SK-N-SH (cell line): Measurements from ENCODE around the gene COPS7A. TPM values are rescaled to one million over a fixed set of nuclear protein-coding genes. Genes with fewer than 3 reads are reported as not detected.

Experiments
- CTCF ChIA-PET: fragments of 300-600, 350-600 bp; formaldehyde crosslinking; extraction: SDS; loops from one replicate; lab custom pipeline; 2021; lab: Yijun Ruan, JAX
- POLR2A ChIA-PET: fragments of 350-600 bp; sonication (Branson Sonifier 250); formaldehyde crosslinking; extraction: SDS; loops from one replicate; lab custom pipeline; 2020; ENCODE audit warnings: antibody characterized with exemption, inconsistent platforms; lab: Yijun Ruan, JAX
- DNase-seq: peaks from one replicate; pipeline ENCODE4 v3.0.0; 2012
- H2AFZ ChIP-seq: fragments of 200-600 bp; sonication (generic); 2 replicates; pipeline ENCODE4 v1.8.1; 2016; ENCODE audit warnings: antibody characterized with exemption, mild to moderate bottlenecking, low read depth
- H3F3A ChIP-seq: fragments of 200-600 bp; sonication (generic); replicated peaks from 2 replicates; pipeline ENCODE3; 2016; ENCODE audit warnings: antibody characterized with exemption, mild to moderate bottlenecking; ENCODE audit not compliant: insufficient read depth
- H3K27ac ChIP-seq, 2 experiments: fragments of 200-500 bp in 1 of 2; fragments of 200-600 bp in 1 of 2; sonication (Bioruptor generic) in 1 of 2; sonication (generic), shearing (Covaris generic) in 1 of 2; 2 replicates each; pipeline versions ENCODE4 v1.5.1 to v1.6.1; 2014 to 2016; ENCODE audit warnings: low read depth in 2 of 2, inconsistent platforms in 1 of 2, low read length in 1 of 2, mild to moderate bottlenecking in 1 of 2, mixed read lengths in 1 of 2
- H3K27me3 ChIP-seq: fragments of 200-600 bp; sonication (generic), shearing (Covaris generic); 2 replicates; pipeline ENCODE4 v1.6.1; 2016; ENCODE audit warnings: mixed run types; ENCODE audit not compliant: insufficient read depth
- H3K36me3 ChIP-seq, 2 experiments: fragments of 200-500 bp in 1 of 2; fragments of 200-600 bp in 1 of 2; sonication (Bioruptor generic) in 1 of 2; sonication (generic) in 1 of 2; replicated peaks in 1 of 2; 2 replicates each; pipeline versions ENCODE3 to v1.5.1; 2014 to 2016; ENCODE audit warnings: low read length in 1 of 2, mild to moderate bottlenecking in 1 of 2; ENCODE audit not compliant: insufficient read depth in 2 of 2, control insufficient read depth in 1 of 2
- H3K4me1 ChIP-seq, 2 experiments: fragments of 200-500 bp in 1 of 2; fragments of 200-600 bp in 1 of 2; sonication (Bioruptor generic) in 1 of 2; sonication (generic), shearing (Covaris generic) in 1 of 2; 2 replicates each; pipeline versions ENCODE4 v1.5.1 to v1.6.1; 2014 to 2016; ENCODE audit warnings: low read depth in 1 of 2, low read length in 1 of 2, mixed run types in 1 of 2; ENCODE audit not compliant: insufficient read depth in 2 of 2, control insufficient read depth in 1 of 2
- H3K4me2 ChIP-seq: fragments of 200-600 bp; sonication (generic), shearing (Covaris generic); 2 replicates; pipeline ENCODE4 v1.6.1; 2017; ENCODE audit warnings: mixed run types
- H3K4me3 ChIP-seq, 2 experiments: fragments of 200-500 bp in 1 of 2; fragments of 200-600 bp in 1 of 2; sonication (Bioruptor generic) in 1 of 2; sonication (generic), shearing (Covaris generic) in 1 of 2; 2 replicates each; pipeline versions ENCODE4 v1.5.1 to v1.8.1; 2014 to 2016; ENCODE audit warnings: low read depth in 2 of 2, inconsistent platforms in 1 of 2, low read length in 1 of 2, mild to moderate bottlenecking in 1 of 2, mixed read lengths in 1 of 2, moderate library complexity in 1 of 2
- H3K79me2 ChIP-seq: fragments of 200-600 bp; sonication (generic); 2 replicates; pipeline ENCODE4 v1.8.1; 2017; ENCODE audit warnings: mild to moderate bottlenecking; ENCODE audit not compliant: insufficient read depth
- H3K9ac ChIP-seq: fragments of 200-600 bp; sonication (generic); 2 replicates; pipeline ENCODE4 v1.6.1; 2017; ENCODE audit warnings: mixed run types
- H3K9me2 ChIP-seq: fragments of 200-600 bp; sonication (generic); 2 replicates; pipeline ENCODE4 v1.6.1; 2017; ENCODE audit warnings: mixed run types
- H3K9me3 ChIP-seq: fragments of 200-600 bp; sonication (generic); 2 replicates; pipeline ENCODE4 v1.6.1; 2017; ENCODE audit warnings: mixed run types, mild to moderate bottlenecking, moderate library complexity
- H4K20me1 ChIP-seq: fragments of 200-600 bp; sonication (generic); 2 replicates; pipeline ENCODE4 v1.6.1; 2017; ENCODE audit warnings: mild to moderate bottlenecking, mixed run types; ENCODE audit not compliant: insufficient read depth
- CHD2 ChIP-seq: fragments of 150-350 bp; IDR thresholded peaks from 2 replicates; pipeline ENCODE4 v1.6.1; 2018; ENCODE audit warnings: low read length; ENCODE audit not compliant: partially characterized antibody
- ELF1 ChIP-seq: IDR thresholded peaks from 2 replicates; pipeline ENCODE4 v1.4.0; 2012
- EP300 ChIP-seq, 2 experiments: IDR thresholded peaks; 2 replicates each; pipeline versions ENCODE4 v1.4.0 to v1.6.1; 2012; ENCODE audit warnings: borderline replicate concordance in 1 of 2, low read depth in 1 of 2, low read length in 1 of 2
- FOXJ3 ChIP-seq: sonication (generic); formaldehyde crosslinking; IDR thresholded peaks from 2 replicates; pipeline ENCODE4 v1.5.1; 2020; ENCODE audit warnings: mild to moderate bottlenecking, missing genetic modification reagents
- IRF3 ChIP-seq: fragments of 150-350 bp; IDR thresholded peaks from 2 replicates; pipeline ENCODE4 v1.6.1; 2016; ENCODE audit warnings: mild to moderate bottlenecking, low read depth, low read length
- MAX ChIP-seq: IDR thresholded peaks from 2 replicates; pipeline ENCODE4 v1.4.0; 2012; ENCODE audit warnings: low read depth
- MEF2A ChIP-seq: IDR thresholded peaks from 2 replicates; pipeline ENCODE4 v1.4.0; 2012; ENCODE audit warnings: low read depth, borderline replicate concordance
- MXI1 ChIP-seq: IDR thresholded peaks from 2 replicates; pipeline ENCODE4 v1.6.1; 2012; ENCODE audit warnings: mild to moderate bottlenecking, low read depth, low read length, improper control_type of control experiment
- NRF1 ChIP-seq: IDR thresholded peaks from 2 replicates; pipeline ENCODE4 v1.6.1; 2012; ENCODE audit warnings: low read depth, mild to moderate bottlenecking, low read length
- POLR2AphosphoS5 ChIP-seq: IDR thresholded peaks from 2 replicates; pipeline ENCODE4 v1.6.1; 2012; ENCODE audit warnings: low read depth, low read length
- RAD21 ChIP-seq: IDR thresholded peaks from 2 replicates; pipeline ENCODE4 v1.6.1; 2012; ENCODE audit warnings: mild to moderate bottlenecking, low read length
- RCOR1 ChIP-seq: fragments of 150-350 bp; IDR thresholded peaks from 2 replicates; pipeline ENCODE4 v1.6.1; 2017; ENCODE audit warnings: antibody characterized with exemption, low read length
- RFX5 ChIP-seq: IDR thresholded peaks from 2 replicates; pipeline ENCODE4 v1.6.1; 2012; ENCODE audit warnings: mild to moderate bottlenecking, improper control_type of control experiment, low read length
- SIN3A ChIP-seq: IDR thresholded peaks from 2 replicates; pipeline ENCODE4 v1.6.1; 2012; ENCODE audit warnings: low read depth, mild to moderate bottlenecking, low read length, moderate library complexity, borderline replicate concordance
- SMC3 ChIP-seq: IDR thresholded peaks from 2 replicates; pipeline ENCODE4 v1.6.1; 2012; ENCODE audit warnings: low read depth, low read length, improper control_type of control experiment
- TCF12 ChIP-seq: IDR thresholded peaks from 2 replicates; pipeline ENCODE4 v1.4.0; 2012
- USF1 ChIP-seq: IDR thresholded peaks from 2 replicates; pipeline ENCODE4 v1.4.0; 2012; ENCODE audit warnings: low read depth, borderline replicate concordance
- YY1 ChIP-seq: IDR thresholded peaks from 2 replicates; pipeline ENCODE4 v1.4.0; 2012; ENCODE audit warnings: low read depth, mild to moderate bottlenecking
- WGBS: methylation state at CpG from one replicate; pipeline ENCODE4 v1.1.6; 2017; ENCODE audit warnings: low lambda C conversion rate; 5-methylcytosine and 5-hydroxymethylcytosine counted together
- polyA plus RNA-seq, 3 experiments: library from polyadenylated mRNA; depleted of rRNA; stranded (reverse); fragments of >200 nt; gene quantifications; 2 replicates each; pipeline ENCODE4 v1.2.3, GENCODE V29; 2012
- TF ChIP-seq, protein P1 (sequence below): fragments of 200-600 bp; sonication (generic); IDR thresholded peaks from 2 replicates; pipeline ENCODE4 v1.6.1; 2017; ENCODE audit warnings: antibody characterized with exemption, mild to moderate bottlenecking, moderate library complexity

The COPS7A gene
- polyA plus RNA-seq, 1 of the 3 experiments (the other 2 are of a cell fraction), result 191 TPM

GRCh38 chr12:6778574-6779550 is 55.0 kb downstream of the COPS7A start:
- peak; percentile 94 for DNase-seq

More at GRCh38 chr12:6778574-6779550, 55.0 kb downstream of the COPS7A start:
- H3K4me1 ChIP-seq, result peaks cover 0 to 8% of the 10 kb centered on the region in 2 experiments; a peak in 1 of 4 replicates
- H3F3A ChIP-seq, result peaks cover 7% of the 10 kb centered on the region
- H4K20me1 ChIP-seq, result no peaks in the 10 kb centered on the region
- TF ChIP-seq MAX (peak; percentile 35; the same call in 1 of the 2 replicates), CHD2 (peak; percentile 96), EP300 (IDR thresholded peaks at IDR 0.05; ENCODE audit: borderline replicate concordance in 1 of 2, low read depth in 1 of 2, low read length in 1 of 2) (peak in 1 of 2 experiments; percentile 45; a peak in 1 of 4 replicates), ELF1 (no peak), TCF12 (peak; percentile 19; the same call in 1 of the 2 replicates), SIN3A (peak; percentile 83; the same call in 1 of the 2 replicates), RAD21 (peak; percentile 99), RCOR1 (peak; percentile 75; the same call in 1 of the 2 replicates), MXI1 (peak; percentile 88), YY1 (no peak), RFX5 (peak; percentile 69; the same call in 1 of the 2 replicates), MEF2A (no peak), USF1 (no peak), POLR2AphosphoS5 (peak; percentile 22; the same call in 1 of the 2 replicates), SMC3 (peak; percentile 98), FOXJ3 (CRISPR knock-in tag) (peak; percentile 70; the same call in 1 of the 2 replicates), NRF1 (peak; percentile 48), IRF3 (no peak)
- TF ChIP-seq, protein P1, sequence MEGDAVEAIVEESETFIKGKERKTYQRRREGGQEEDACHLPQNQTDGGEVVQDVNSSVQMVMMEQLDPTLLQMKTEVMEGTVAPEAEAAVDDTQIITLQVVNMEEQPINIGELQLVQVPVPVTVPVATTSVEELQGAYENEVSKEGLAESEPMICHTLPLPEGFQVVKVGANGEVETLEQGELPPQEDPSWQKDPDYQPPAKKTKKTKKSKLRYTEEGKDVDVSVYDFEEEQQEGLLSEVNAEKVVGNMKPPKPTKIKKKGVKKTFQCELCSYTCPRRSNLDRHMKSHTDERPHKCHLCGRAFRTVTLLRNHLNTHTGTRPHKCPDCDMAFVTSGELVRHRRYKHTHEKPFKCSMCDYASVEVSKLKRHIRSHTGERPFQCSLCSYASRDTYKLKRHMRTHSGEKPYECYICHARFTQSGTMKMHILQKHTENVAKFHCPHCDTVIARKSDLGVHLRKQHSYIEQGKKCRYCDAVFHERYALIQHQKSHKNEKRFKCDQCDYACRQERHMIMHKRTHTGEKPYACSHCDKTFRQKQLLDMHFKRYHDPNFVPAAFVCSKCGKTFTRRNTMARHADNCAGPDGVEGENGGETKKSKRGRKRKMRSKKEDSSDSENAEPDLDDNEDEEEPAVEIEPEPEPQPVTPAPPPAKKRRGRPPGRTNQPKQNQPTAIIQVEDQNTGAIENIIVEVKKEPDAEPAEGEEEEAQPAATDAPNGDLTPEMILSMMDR, result peak; percentile 91
- H3K4me2 ChIP-seq, result peak overlapping the region; percentile 79
- no peaks in the 10 kb centered on the region for H3K9me3 ChIP-seq
- no peaks in the 10 kb centered on the region for H3K79me2 ChIP-seq
- ChIA-PET POLR2A (interaction anchor here (0.6 to 3.5 kb wide), 7 partner anchors 11 to 105 kb away, joined by 3 to 31 read pairs (median 4); partner anchors contain the start of genes GPR162, MLF2 and PTMS), CTCF (interaction anchor here (0.6 to 15.2 kb wide), 34 partner anchors 8 to 216 kb away, joined by 3 to 343 read pairs (median 4); partner anchors contain the start of genes CD4, COPS7A, GPR162 and MLF2)
- no peaks in the 10 kb centered on the region for H3K27me3 ChIP-seq
- peaks cover 4 to 5% of the 10 kb centered on the region in 2 experiments for H3K36me3 ChIP-seq
- WGBS, result 17% methylated on average over 28 of the region's 35 CpGs
- H2AFZ ChIP-seq, result peak overlapping the region; percentile 58; the same call in 1 of the 2 replicates
- H3K4me3 ChIP-seq, result peak overlapping the region; percentile 10 to 59; a peak in 3 of 4 replicates
- H3K9ac ChIP-seq, result no peak overlapping the region
- H3K9me2 ChIP-seq, result no peaks in the 10 kb centered on the region
- H3K27ac ChIP-seq, result peak overlapping the region; percentile 18 to 52; a peak in 3 of 4 replicates
